GM21786 (cell line): ENCODE data around the gene LRRC9.
A peak's percentile ranks its signal among the peaks of the same experiment; 100 is the strongest.
"Not testable (repeated sequence)": the region's sequence is repeated elsewhere in the genome, so short reads cannot be mapped to it uniquely, and the experiment has no call there.

ENCODE experiments used
- ATAC-seq: cut with Tn5 transposase; IDR thresholded peaks from one replicate; pipeline ENCODE4 v1.9.1; 2021; ENCODE audit not compliant: unreplicated experiment

LRRC9 gene

DNA sequence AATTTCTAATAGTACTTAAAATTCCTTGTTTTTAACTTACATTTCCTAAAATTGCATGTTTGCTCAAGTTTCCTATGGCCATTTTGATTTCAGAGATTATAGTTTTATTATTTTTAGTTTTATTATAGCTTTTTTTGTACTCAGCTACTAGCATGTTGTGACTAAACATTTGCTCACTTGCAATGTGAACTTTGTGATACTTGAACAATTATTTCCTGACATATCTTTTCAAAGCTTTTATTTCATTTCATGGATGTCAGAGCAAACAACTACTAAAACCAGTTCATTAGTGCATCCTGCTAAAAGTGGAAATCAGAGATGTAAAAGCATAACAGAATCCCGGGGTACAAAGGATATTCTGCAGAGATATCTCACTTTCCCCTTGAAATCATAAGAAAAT lies 138.1 kb downstream of the LRRC9 start:
- no peak for ATAC-seq

DNA sequence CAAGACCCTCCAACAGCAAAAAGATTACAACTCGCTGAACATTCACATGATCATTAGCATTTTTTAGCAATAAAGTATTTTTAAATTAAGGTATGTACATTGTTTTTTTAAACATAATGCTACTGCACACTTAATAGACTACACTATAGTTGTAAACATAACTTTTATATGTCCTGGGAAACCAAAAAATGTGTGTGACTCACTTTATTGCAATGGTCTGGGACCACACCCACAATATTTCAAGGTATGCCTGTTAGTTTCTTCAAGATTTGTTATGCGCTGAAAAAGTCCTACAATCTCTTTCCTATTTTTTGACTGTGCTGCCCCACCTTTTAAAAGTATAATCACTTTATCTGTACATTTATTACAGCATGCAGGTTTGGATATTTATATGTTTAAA lies 141.4 kb downstream of the LRRC9 start:
- ATAC-seq: no peak

DNA sequence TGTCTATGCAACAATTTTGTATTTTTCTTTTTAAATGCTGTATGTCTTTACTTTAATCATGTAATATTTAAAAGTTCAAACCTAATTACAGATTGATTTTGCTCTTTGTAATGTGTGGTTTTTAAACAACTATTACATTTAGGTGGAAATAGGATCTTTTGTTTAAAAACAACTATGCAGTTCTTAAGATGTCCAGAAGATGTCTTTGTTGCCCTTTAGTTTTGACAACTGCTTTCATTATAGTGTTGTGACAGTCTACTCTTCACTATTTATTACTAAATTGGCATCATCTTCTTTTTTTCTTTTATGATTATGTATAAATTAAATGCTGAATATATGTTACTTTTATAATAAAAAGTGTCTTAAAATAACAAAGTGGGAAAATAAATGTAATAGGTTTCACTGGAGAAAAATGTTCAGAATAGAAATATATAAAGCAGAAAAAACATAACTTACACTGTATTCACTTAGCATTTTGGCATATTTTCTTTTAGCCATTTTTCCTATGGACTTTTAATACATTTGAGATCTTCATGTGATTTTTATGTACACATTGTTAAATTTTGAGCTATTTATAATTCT lies 144.6 kb downstream of the LRRC9 start:
- no peak for ATAC-seq

DNA sequence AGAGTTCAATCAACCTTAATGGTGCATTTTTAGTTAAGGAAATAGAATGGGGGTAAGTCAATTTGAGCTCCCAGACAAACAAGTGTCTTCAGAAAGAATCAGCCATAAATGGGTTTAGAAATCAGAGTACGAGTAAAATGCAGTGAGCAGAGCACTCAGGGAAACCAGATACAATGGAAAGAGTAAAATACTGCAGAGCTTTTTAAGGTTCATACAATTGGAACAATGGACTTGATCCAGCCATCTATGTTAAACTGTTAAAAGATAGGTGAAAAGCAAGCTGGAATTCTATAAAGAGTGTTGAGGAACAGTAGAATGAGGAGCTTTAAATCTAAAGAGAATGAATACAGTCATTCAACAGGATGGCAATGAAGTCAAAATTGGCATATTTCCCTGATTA lies 147.9 kb downstream of the LRRC9 start:
- ATAC-seq: no peak

DNA sequence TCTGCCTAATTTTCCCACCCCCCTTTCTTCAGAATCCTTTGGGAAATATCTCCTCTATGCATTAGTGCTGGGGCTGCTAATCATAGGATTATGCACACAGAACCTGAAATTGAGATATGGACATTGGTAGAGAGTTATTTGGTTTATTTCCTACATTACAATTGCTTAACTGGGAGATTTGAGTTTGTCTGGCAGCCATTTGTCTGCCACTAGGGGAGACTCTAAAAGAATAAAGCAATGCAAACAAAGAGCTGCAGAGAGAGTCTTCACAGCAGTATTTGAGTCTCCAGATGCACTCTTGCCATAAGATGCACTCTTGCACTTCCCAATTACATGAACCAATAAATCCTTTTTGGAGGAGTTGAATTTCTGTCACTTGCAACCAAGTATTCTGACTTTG lies 159.8 kb downstream of the LRRC9 start:
- no peak for ATAC-seq

DNA sequence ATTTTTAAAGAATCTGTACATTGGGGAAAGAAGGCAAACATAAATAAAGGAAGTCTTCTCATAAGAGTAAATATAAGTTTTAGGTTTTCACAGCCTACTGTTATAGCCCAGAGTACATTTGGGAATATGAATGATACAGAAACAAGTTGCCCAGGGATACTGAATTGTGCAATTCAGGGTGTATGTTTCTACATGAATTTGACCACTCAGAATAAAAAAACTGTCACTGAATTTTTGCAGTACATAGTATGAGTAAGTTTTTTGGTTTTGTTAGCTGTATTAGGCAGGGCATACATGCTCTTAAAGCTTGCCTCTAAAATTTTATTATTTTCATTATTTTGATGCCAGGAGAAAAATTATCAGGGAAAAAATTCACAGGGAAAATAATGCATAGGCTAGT lies 165.1 kb downstream of the LRRC9 start:
- ATAC-seq: no peak

DNA sequence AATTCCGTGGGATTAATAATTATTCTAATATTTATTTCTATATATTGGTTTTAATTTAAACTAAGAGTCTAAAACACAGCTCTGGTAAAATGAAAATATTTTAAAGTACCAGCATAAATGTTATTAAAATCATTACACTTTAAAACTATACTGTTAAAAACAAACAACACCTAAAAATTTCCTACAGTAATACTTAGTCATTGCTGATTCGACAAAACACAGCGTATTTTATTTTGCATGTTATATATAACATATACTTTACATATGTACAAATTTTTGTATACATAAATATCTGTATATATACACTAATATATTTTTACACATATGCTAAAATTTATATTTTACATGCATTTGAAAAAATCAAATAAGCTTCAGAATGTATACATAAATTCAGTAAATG lies 165.7 kb downstream of the LRRC9 start:
- no peak for ATAC-seq

DNA sequence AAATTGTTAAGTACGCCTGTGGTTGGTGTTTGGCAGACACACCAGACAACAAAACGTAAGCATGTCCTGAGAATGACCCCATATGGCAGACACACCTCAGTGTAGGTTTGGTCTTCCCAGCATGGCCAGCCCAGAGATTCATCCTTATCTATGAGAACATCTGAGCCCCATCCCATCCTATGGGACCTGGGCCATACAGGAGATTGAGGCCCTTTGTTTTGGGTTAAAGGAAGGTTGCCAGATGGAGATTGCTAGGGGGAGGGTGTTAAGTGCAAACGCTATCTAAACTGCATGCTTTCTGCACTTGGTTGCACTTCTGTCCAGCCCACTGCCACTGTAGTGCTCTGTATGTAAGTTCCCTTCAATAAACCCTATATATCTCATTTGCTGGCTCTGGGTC lies 167.7 kb downstream of the LRRC9 start:
- ATAC-seq: no peak

DNA sequence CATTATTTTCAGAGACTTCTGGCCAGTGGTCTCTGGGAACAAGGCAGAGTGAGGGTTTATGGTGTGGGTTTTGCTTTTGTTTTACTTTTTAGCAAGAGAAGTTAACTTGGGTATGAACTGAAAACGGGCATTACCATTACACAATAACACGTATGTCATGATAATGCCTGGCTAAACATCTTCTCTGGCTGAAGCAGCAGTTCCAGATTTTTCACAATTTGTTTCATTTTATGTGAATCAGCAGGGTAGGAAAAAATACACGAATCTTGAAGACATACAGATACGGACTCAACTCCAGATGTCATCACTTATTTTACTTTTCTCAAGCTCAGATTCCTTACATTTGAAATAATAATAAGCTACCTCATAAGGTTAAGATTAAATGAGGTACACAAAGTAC lies 169.3 kb downstream of the LRRC9 start:
- ATAC-seq: no peak

DNA sequence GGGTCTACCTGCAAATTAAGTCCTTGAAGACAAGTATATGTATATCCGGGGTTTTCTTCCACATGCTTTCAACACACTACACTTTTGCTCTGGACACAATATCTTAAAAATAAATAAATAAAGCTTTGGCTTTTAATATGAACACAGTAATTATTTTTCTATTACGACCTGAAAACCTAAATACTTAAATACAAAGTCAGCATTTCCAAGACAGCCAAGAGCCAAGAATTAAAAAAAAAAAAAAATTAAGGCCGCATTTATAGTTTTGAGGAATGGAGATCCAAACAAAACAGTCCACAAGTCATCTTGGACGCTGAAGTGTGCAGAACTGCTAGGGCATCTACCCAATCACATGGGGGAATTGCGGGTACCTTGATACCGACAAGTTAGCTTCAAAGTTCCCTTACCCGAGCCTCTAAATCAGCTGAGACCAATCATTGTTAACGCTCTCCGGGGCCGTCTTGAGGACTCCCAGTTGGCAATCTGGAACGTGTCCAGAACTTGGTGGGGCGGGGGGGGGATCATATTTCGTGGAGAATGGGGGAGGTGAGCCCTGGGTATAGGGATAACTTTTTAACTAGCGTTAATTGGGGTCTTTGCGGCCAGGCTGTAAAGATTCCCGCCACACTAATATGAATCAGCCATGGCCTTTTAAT lies 171.0 kb downstream of the LRRC9 start:
- no peak for ATAC-seq

DNA sequence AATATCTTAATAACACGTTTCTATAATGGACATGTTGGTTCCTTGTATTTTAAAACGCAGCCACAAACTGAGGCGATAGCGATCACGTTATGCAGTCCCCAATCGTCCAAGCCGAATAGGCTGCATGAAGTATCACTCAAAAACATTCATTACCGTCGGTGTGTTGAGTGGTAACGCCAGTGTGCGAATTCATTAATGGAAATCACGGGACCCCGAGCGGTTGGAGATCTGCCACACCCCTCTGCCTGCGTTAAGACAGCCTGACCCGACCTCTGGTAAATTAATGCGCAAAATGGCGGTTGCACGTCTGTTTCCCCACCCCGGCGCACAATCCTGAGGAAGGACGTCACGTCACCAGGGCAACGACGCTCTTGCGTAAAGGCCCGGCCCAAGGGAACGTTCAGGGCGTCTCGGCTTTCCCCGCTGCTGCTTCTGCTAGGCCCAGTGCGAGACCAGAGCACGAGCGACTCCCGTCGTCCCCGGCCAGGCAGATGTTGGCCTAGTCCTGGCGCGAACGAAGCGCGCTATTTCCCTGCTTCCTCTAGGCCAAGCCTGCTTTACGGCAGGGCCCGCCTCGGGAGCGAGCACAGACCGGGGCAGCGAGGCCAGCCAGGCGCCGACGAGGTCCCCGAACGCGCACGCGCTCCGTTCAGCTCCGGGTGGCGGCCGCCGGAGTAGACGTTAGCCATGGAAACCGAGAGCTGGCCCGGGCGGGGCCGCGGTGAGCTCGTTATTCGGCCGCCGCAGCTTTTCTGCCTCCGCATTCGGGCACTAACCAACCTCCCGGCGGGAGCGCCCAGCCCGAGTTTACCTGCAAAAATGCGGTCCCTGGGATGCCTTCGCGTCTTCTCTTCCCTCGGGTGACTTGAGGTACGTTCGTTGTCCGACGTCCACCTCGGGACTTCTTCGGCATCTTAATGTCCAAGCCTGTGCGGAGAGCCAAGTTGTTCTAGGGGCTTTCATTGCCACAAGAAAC lies 171.9 kb downstream of the LRRC9 start, which contains the start of gene PCNX4:
Gene PCNX4 (plus strand): TSS at position 374 of the 976 bp plus-strand sequence. CDS start 15,716 bp downstream, outside the sequence.
- peak; percentile 93 for ATAC-seq

DNA sequence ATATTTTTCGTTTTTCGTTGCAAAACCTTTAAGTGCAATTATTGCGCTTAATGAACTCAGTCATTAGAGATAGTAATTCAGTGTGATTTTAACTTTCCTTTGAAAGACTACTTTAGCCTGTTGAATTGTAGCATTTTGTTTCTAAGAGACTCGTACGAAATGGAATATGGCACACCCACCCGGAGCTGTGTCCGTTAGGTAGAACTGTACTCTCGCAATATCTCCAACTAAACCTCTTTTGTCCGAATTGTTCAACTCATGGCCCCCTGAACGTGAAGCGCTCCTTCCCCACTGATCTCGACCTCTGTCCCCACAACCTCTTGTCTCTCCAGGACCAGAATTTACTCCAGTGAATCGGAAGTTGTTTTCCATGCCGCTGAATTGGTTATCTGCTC lies 172.6 kb downstream of the LRRC9 start:
- no peak for ATAC-seq

DNA sequence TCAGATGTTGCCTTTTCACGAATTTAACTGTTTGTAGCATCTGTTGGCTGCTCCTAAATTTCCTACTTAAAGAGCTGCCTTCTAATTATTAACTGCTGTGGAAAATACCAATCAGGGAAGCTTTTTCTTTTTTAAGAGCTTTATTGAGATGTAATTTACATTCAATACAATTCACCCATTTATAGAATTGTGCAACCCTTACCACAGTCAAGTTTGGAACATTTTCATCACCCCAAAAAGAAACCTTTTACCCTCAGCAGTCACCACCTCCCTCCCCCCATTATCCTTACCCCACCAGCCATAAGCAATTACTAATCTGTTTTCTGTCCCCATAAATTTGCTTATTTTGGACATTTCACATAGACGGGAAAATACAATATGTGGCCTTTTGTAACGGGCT lies 173.1 kb downstream of the LRRC9 start:
- no peak for ATAC-seq

DNA sequence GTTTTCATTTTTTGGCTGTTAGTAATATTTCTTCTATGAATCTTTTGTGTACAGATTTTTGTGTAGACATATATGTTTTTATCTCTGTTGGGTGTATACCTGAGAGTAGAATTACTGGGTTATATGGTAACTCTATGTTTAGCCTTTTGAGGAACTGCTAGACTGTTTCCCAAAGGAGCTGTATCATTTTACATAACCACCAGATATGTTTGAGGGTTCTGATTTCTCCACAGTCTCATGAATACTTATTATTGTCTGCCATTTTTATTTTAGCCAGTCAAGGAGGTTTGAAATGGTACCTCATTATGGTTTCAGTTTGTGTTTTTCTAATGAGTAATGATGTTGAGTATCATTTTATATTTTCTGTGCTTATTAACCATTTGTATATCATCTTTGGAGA lies 173.7 kb downstream of the LRRC9 start:
- ATAC-seq: no peak

DNA sequence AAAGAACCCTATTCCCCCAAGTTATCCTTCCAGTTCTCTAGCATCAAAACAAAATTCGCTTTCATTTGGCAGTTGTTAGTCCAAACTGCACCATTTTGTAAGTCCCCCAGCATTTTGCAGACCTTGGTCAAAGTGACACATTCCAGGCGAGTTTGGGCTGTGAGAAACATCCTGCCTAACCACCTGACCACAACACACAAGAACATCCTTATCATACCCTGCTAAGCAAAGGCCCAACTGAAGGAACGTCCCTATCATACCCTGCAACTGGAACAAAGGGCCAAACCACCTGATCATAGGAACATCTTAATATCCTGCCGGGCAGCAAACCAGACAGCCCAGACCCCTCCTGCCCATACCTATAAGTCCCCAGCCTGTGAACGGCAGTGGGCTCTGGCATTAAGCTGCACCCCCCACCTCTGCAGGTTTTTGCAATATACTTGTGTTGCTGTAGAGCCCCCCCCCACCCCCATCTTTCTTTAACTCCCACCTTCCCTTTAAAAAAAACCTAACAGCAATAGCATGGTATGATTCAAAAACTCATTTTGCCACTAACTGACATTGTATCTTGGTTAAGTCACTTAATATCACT lies 174.5 kb downstream of the LRRC9 start:
- ATAC-seq: no peak

DNA sequence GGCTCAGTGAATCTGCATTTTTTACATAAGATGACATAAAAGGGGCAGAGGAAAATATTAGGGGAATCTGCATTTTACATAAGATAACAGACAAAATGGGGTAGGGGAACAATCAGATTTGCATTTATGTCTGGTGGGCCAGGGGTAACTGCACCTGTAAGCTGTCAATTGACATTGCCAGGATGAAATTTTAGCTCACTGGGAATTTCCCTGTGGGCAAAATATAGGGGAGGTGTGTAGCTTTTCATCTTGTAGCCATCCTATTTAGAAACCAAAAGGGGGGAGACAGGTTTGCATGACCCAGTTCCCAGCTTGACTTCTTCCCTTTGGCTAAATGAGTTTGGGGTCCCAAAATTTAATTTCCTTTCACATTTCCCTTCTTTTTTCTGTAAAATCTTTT lies 175.3 kb downstream of the LRRC9 start:
- ATAC-seq: no peak

DNA sequence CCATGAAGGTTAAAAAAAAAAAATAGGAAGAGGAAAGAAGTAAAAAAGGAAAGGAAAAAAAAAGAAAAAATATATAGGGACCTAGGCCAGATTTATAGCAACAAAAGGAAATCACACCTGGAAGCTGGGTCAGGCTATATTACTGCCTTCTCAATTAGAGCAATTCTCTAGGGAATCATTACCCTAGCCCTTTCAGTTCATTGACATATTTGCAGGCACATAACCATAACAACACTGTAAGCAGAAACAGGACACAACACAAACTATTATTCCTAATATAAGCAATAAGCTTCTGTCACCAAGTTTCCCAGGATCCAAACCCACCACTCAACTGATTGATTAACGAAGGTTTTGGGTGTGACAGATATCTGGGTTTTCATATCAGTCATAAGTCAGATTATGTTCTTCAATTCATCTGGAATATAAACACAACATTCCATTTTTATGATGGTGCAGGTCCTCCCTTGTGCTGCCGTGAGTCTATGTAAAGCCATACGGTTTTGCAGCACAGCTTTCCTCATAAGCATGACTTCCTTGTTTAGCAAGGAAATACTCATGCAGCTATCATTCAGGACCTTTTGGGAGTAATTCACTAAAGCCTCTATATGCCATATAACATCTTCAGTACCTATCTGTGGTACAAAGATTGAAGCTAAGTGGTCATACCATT lies 176.0 kb downstream of the LRRC9 start:
- ATAC-seq: no peak

DNA sequence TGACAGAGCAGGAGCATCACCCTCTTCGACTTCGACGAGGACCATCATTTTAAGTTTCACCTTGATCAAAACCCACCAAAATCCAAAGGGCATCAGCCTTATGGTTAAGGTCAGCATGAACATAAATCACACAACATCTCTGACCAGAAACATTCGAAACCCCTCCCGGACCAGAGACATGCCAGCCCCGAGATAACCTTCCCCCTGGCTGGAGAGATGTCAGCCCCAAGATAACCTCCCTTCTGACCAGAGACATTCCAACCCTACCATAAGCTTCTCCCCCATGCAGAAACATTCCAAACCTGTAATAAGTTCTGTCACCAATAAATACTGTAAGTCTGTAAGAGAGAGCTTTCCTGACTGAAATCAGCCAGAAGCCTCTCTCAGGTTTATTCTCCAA lies 178.0 kb downstream of the LRRC9 start:
- no peak for ATAC-seq

DNA sequence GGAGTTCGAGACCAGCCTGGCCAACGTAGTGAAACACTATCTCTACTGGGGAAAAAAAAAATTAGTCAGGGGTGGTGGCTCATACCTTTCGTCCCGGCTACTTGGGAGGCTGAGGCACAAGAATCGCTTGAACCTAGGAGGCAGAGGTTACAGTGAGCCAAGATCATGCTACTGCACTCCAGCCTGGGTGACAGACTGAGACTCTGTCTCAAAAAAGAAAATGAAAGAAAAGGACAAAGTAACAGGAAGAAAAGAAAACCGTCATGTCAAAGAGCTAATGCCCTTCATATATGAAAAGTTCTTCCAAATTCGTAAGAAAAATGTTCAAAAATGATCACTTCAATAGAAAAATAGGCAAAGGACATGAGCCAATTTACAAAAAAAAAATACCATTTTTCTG lies 179.9 kb downstream of the LRRC9 start:
- ATAC-seq: not testable (repeated sequence)

DNA sequence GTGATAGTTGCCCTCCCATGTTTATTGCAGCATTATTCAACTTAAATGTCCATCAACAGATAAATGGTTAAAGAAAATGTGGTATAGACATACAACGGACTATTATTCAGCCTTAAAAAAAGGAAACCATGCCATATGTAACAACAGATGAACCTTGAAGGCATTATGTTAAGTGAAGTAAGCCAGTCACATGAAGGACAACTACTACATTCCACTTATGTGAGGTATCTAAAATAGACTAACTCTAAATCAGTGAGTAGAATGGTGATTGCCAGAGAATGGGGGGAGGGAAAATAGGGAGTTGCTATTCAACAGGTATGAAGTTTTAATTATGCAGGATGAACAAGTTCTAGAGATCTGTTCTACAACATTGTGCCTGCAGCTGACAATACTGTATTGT lies 181.8 kb downstream of the LRRC9 start:
- ATAC-seq: no peak

DNA sequence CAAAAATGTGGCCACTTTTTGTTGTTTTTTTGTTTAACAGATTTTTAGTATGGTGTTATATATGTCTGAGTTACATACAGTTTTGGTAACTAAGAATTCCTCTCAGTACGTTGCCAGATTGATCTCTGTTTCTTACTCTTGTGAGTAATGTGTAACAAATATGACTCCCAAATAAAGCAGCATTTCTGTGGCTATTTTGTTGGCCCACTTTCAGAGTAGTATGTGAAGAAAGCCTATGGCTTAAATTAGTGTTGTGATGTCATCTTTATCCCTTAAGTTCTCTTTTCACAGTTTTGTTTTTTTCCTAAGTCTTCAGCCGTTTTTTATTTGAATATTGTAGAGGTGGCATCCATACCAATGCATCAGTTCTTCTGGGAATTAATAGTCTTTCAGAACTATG lies 182.4 kb downstream of the LRRC9 start:
- no peak for ATAC-seq
